HG02678 (cell line): Measurements from ENCODE around the gene VN1R5.
"Not testable (repeated sequence)": the region's sequence is repeated elsewhere in the genome, so short reads cannot be mapped to it uniquely, and the experiment has no call there.

Experiments
- ATAC-seq: cut with Tn5 transposase; IDR thresholded peaks from one replicate; pipeline ENCODE4 v1.9.1; 2021; ENCODE audit warnings: mild to moderate bottlenecking, moderate library complexity; ENCODE audit not compliant: unreplicated experiment

The VN1R5 gene

DNA sequence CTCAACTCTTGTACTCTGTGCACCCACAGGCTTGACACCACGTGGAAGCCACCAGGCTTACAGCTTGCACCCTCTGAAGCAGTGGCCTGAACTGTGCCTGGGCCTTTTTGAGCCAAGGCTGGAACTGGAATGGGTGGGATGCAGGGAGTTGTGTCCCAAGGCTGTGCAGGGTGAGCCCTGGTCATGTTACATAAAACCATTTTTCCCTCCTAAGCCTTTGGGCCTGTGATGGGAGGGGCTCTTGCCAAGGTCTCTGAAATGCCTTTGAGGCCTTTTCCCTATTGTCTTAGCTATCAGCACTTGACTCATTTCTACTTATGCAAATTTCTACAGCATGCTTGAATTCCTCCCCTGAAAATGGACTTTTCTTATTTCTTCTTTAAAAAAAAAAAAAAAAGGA is 14.1 kb downstream of the VN1R5 start:
- ATAC-seq: no peak

GRCh38 chr1:247273013-247273412 is 17.1 kb downstream of the VN1R5 start:
- no peak for ATAC-seq

GRCh38 chr1:247274605-247275256 is 18.9 kb downstream of the VN1R5 start:
- ATAC-seq: no peak

DNA sequence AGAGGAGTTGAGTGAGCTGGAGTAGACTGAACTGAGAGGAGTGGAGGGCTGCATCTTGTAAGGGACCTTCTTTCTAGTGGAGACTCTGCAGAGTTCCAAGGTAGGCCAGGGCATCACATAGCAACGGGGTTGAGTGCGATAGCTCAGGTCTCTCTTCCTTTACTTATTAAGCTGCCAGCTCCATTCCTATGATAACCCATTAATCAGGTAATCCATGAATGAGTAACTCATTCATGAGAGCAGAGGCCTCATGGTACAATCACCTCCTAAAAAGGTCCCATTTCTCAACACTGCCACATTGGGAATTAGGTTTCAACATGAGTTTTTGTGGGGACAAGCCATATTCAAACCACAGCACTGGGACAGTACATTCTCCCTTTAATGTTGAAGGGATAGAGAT is 21.3 kb downstream of the VN1R5 start:
- no peak for ATAC-seq

DNA sequence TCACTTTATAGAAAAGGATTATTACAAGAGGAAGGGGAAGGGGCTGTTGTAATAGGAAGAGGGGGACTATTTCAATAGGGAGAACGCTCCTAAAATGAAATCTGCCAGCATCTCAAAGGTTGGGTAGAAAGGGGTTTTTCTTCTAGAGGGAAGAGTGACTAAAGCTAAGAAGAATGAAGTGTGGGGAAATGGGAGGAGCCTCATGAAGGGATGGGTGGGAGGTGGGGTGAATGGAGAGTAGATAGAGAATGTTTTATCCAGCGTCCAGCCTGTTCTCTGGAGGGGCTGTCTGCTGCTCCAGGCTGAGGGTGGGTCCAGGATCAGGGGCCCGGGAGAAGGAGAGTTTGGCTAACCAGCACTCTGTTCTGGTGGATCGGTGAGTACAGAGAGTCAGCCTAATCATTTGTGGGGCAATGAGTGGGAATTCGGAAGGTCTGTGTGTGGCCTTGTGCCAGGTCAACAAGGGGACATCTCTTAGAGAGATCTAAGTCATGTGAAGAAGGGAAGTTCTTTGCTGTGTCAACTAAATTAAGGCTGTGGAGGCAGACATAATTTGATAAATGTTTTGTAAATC is 25.2 kb downstream of the VN1R5 start:
- ATAC-seq: no peak

- ATAC-seq: no peak
These were observed 30.3 kb downstream of the VN1R5 start for GRCh38 chr1:247286134-247286670.

DNA sequence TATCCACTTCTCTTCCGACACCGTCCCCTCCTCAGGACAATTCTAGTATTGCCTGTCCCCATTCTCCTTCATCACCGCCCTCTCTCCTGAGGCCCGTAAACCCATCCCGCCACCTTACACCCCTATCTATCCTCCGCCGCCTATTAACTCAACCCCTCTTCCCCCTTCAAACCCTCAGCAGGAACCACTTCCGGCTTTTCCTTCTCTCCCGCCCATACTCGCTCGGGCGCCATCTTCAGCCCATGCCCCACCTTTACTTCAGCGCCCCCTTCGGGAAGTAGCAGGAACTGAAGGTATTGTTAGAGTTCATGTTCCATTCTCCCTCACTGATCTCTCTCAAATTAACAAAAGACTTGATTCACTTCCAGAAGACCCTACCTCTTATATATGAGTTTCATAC is 31.6 kb downstream of the VN1R5 start:
- no peak for ATAC-seq

DNA sequence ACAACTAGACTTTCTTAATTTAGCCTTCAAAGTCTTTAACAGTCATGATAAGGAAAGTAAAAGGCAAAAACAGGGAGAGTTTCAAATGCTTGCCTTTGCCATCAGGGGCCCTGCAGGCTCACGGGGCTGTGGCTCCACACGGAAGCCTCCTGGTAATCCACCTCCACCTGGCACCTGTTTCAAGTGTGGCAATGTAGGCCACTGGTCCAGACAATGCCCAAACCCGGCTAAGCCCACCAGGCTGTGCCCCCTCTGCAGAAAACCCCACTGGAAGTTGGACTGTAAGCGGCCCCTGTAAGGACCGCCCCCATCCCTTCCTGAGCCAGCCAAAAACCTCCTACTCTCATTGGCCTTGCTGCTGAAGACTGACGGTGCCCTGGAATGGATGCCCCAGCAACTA is 32.5 kb downstream of the VN1R5 start:
- no peak for ATAC-seq

DNA sequence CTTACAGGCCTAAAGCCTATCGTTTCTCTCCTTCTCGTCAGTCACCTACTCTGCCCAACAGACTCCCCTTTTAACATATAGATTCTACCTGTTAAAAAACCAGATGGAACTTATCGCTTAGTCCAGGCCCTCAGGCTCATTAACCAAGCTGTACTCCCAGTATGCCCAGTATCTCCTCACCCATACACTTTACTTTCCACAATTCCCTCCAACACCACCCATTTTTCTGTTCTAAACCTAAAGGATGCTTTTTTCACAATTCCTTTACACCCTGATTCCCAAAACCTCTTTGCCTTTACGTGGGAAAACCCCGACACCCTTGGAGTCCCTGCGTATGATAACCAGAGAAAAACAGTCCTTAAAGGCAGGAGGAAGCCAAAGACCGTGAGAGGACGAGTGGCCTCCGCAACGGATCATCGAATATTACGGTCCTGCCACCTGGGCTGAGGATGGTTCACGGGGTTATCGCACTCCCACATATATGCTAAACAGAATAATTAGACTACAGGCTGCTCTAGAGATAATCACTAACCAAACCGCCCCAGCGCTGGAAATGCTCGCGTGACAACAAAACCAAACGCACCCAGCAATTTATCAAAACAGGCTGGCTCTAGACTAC is 33.5 kb downstream of the VN1R5 start:
- ATAC-seq: not testable (repeated sequence)

GRCh38 chr1:247290576-247290975 is 34.7 kb downstream of the VN1R5 start:
- no peak for ATAC-seq

DNA sequence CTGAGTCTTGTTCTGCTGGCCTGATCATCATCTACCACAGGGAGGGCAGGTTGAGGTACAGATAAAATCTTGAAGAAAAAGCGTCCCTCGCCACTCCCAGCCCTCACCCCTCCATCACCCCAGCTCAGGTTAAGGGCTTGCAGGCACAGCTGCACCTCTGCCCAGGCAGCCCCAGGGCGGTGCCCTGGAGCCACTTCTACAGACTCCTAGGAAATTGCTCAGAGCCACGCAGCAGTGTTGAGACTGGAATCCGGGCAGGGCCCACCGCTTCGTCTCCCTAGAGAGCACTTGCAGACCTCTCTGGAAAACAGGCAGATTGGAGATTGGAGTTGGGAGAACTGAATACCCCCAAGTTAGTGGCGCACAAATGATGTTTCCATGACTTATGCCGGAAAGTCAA is 35.3 kb downstream of the VN1R5 start:
- no peak for ATAC-seq

DNA sequence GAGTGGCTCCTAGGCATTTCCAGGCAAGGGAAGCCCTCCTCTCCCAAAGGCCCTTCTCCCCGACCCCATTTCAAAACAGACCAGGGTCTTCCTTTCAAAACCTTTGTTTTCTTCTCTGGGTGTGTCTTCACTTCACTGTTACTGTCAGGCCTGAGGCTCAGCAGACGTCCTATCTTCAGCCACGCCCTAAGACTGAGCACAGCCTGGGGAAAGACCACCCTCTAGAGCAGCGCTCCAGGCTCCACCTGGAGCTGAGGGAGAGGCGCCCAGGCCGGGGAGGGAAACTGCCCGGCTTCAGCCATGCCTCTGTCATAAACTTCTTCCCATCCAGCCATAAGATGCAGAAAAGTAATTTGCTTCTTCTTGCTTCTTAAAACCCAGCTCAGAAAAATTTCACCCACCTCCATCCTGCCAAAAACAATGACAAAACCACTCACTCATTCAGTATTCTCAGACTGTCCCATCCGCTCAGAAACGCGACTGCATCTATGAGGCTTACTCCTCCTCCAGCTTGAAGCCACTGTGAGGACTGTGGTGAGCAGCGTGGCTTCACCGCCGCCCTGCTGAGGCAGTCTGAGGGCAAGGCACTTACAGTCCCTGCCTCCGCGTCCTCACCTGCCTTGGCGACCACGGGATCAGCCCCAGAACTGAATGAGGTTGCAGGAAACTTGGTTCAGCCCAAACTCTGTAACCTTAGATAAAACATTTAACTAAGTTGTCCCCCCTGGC is 36.1 kb downstream of the VN1R5 start:
- no peak for ATAC-seq

- no peak for ATAC-seq
These were observed 37.2 kb downstream of the VN1R5 start for GRCh38 chr1:247293047-247293446.

GRCh38 chr1:247294282-247294681 is 38.4 kb downstream of the VN1R5 start:
- ATAC-seq: no peak

DNA sequence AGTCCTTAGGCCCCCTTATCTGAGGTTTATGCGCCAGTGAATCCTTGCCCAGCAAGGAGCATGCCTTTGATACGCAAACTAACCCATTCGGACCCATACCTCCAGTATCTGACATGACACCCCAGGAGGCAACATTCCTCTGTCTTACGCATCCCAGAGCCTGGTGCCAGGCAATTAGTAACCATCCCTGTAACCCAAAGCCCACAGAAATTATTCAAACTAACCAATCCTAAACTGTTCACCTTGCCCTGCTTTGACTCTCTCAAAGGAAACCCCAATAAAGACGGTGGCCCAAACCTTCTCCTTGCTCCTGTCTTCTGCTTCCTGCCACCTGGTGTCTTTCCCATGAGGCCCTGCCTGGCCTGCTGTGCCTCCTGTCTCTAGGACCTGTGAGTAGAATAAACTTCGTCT is 39.4 kb downstream of the VN1R5 start:
- ATAC-seq: no peak

GRCh38 chr1:247295746-247296145 is 39.9 kb downstream of the VN1R5 start:
- ATAC-seq: no peak

- ATAC-seq: no peak
These were observed 40.8 kb downstream of the VN1R5 start for GRCh38 chr1:247296599-247297180.

GRCh38 chr1:247297263-247298123 is 41.6 kb downstream of the VN1R5 start:
- ATAC-seq: no peak

- no peak for ATAC-seq
These were observed 42.2 kb downstream of the VN1R5 start for GRCh38 chr1:247298124-247298481.

DNA sequence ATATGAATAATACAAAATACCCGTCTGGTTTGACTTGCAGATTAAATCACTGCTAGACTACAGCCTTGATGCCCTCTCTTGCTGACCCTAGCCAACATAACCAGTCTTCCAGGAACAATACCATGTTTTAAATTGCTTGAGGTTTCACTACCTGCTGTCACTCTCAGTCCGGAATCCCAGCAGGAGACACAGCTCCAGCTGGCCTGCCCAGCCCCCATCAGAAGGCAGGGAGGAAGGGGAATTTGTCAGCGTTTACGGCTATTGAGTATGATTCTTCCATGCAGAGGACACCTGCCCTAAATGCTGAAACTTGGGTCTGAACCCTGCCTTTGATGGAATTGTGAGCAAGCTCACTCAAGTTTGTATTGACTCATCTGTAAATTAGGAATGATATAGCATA is 42.8 kb downstream of the VN1R5 start:
- ATAC-seq: no peak
